SK-N-SH treated with all-trans-retinoic acid at 6 μM for 48 hours (cell line): Measurements from ENCODE around the gene ADGRD2.

Source experiments
- ATAC-seq: fragments of 200-7000 bp; cut with Tn5 transposase; 3 replicates; pipeline ENCODE4 v1.9.1; 2020; ENCODE audit warnings: mild to moderate bottlenecking, moderate library complexity
- ARNTL ChIP-seq: fragments of 450-650 bp; formaldehyde crosslinking; IDR thresholded peaks from 2 replicates; pipeline ENCODE4 v1.5.0; 2020; ENCODE audit warnings: low read depth, mild to moderate bottlenecking, moderate library complexity, borderline replicate concordance
- CREB5 ChIP-seq: fragments of 250-450 bp; sonication (Bioruptor Pico); IDR thresholded peaks from 2 replicates; pipeline ENCODE4 v1.5.1; 2020; ENCODE audit warnings: low read depth, mild to moderate bottlenecking, moderate library complexity
- CSDC2 ChIP-seq: fragments of 250-450 bp; sonication (Bioruptor Pico); IDR thresholded peaks from 2 replicates; pipeline ENCODE4 v1.5.0; 2020; ENCODE audit warnings: mild to moderate bottlenecking, moderate library complexity
- ESRRG ChIP-seq: fragments of 250-450 bp; sonication (Bioruptor Pico); IDR thresholded peaks from 2 replicates; pipeline ENCODE4 v1.6.1; 2021; ENCODE audit warnings: mild to moderate bottlenecking
- GLIS3 ChIP-seq: fragments of 250-450 bp; sonication (Bioruptor Pico); IDR thresholded peaks from 2 replicates; pipeline ENCODE4 v1.5.0; 2020; ENCODE audit warnings: mild to moderate bottlenecking, moderate library complexity
- ISL1 ChIP-seq: fragments of 250-450 bp; sonication (Bioruptor Pico); IDR thresholded peaks from 2 replicates; pipeline ENCODE4 v2.1.2; 2022; ENCODE audit warnings: mild to moderate bottlenecking, moderate library complexity
- OSR1 ChIP-seq: fragments of 250-450 bp; sonication (Bioruptor Pico); IDR thresholded peaks from 2 replicates; pipeline ENCODE4 v1.8.0; 2022; ENCODE audit warnings: moderate library complexity, mild to moderate bottlenecking, inconsistent platforms
- PATZ1 ChIP-seq: fragments of 250-450 bp; sonication (Bioruptor Pico); IDR thresholded peaks from 2 replicates; pipeline ENCODE4 v1.8.0; 2020; ENCODE audit warnings: mild to moderate bottlenecking, moderate library complexity, borderline replicate concordance
- POU6F1 ChIP-seq: fragments of 250-450 bp; sonication (Bioruptor Pico); IDR thresholded peaks from 2 replicates; pipeline ENCODE4 v1.8.0; 2021; ENCODE audit warnings: low read depth, mild to moderate bottlenecking, moderate library complexity, borderline replicate concordance
- PPARA ChIP-seq: fragments of 250-450 bp; sonication (Bioruptor Pico); IDR thresholded peaks from 2 replicates; pipeline ENCODE4 v1.5.0; 2020; ENCODE audit warnings: mild to moderate bottlenecking, borderline replicate concordance
- RARB ChIP-seq: fragments of 250-450 bp; sonication (Bioruptor Pico); IDR thresholded peaks from 2 replicates; pipeline ENCODE4 v1.8.0; 2021; ENCODE audit warnings: mild to moderate bottlenecking, moderate library complexity
- SNAI2 ChIP-seq: fragments of 250-450 bp; sonication (Bioruptor Pico); IDR thresholded peaks from 2 replicates; pipeline ENCODE4 v1.5.0; 2020; ENCODE audit warnings: mild to moderate bottlenecking, moderate library complexity
- TCF4 ChIP-seq: fragments of 250-450 bp; sonication (Bioruptor Pico); IDR thresholded peaks from 2 replicates; pipeline ENCODE4 v1.8.0; 2021; ENCODE audit warnings: mild to moderate bottlenecking, moderate library complexity, borderline replicate concordance
- TSHZ2 ChIP-seq: fragments of 250-450 bp; sonication (Bioruptor Pico); IDR thresholded peaks from 2 replicates; pipeline ENCODE4 v1.5.0; 2020; ENCODE audit warnings: mild to moderate bottlenecking, moderate library complexity
- ZC3H10 ChIP-seq: fragments of 250-450 bp; sonication (Bioruptor Pico); IDR thresholded peaks from 2 replicates; pipeline ENCODE4 v1.5.1; 2021; ENCODE audit warnings: mild to moderate bottlenecking, moderate library complexity
- ZFP3 ChIP-seq: fragments of 250-450 bp; sonication (Bioruptor Pico); IDR thresholded peaks from 2 replicates; pipeline ENCODE4 v1.5.0; 2020; ENCODE audit warnings: mild to moderate bottlenecking, moderate library complexity
- ZFP30 ChIP-seq: fragments of 450-650 bp; formaldehyde crosslinking; IDR thresholded peaks from 2 replicates; pipeline ENCODE4 v1.5.0; 2022; ENCODE audit warnings: mild to moderate bottlenecking, moderate library complexity
- ZNF565 ChIP-seq: fragments of 450-650 bp; formaldehyde crosslinking; conservative IDR thresholded peaks from 2 replicates; pipeline ENCODE4 v1.5.0; 2020; ENCODE audit warnings: low read depth, mild to moderate bottlenecking, moderate library complexity
- ZNF70 ChIP-seq: fragments of 450-650 bp; formaldehyde crosslinking; IDR thresholded peaks from 2 replicates; pipeline ENCODE4 v1.5.0; 2020; ENCODE audit warnings: mild to moderate bottlenecking, moderate library complexity
- ZNF8 ChIP-seq: fragments of 450-650 bp; formaldehyde crosslinking; IDR thresholded peaks from 2 replicates; pipeline ENCODE4 v1.5.0; 2020; ENCODE audit warnings: mild to moderate bottlenecking, moderate library complexity

The ADGRD2 gene

GRCh38 chr9:124472770-124473169 lies 22.5 kb downstream of the ADGRD2 start (continued):
- TF ChIP-seq RARB (CRISPR knock-in tag) (no peak), TCF4 (no peak)
- TF ChIP-seq, all 23 proteins: peak for 0

- TF ChIP-seq ZFP30, result no peak
- no peak for TF ChIP-seq PATZ1
- no peak for TF ChIP-seq ZFP3
- no peak for TF ChIP-seq CSDC2 (CRISPR knock-in tag)
- no peak for TF ChIP-seq ZNF565
- TF ChIP-seq CREB5 (CRISPR knock-in tag), result no peak
- TF ChIP-seq ZC3H10, result no peak
- TF ChIP-seq ISL1 (CRISPR knock-in tag), result no peak
- no peak for ATAC-seq
Measured at GRCh38 chr9:124473310-124473709, 23.1 kb downstream of the ADGRD2 start.

GRCh38 chr9:124474151-124474550 lies 23.9 kb downstream of the ADGRD2 start:
- TF ChIP-seq ZFP3 (no peak), OSR1 (CRISPR knock-in tag) (no peak), ZFP30 (no peak), ZNF70 (no peak), CREB5 (CRISPR knock-in tag) (no peak), TCF4 (no peak)
- no peak for ATAC-seq

GRCh38 chr9:124475158-124475867 lies 25.1 kb downstream of the ADGRD2 start:
- ATAC-seq, result no peak
- TF ChIP-seq SNAI2 (no peak), ZFP30 (no peak), ZC3H10 (no peak), CREB5 (CRISPR knock-in tag) (no peak), ZNF70 (no peak), PATZ1 (no peak), POU6F1 (no peak), ZFP3 (no peak), TCF4 (no peak), ZNF8 (CRISPR knock-in tag) (no peak), RARB (CRISPR knock-in tag) (no peak), CSDC2 (CRISPR knock-in tag) (no peak), ARNTL (CRISPR knock-in tag) (no peak), TSHZ2 (no peak), PPARA (CRISPR knock-in tag) (no peak), GLIS3 (CRISPR knock-in tag) (no peak), ESRRG (no peak)
